ENCODE data around the gene ITGA8.

Gene ITGA8

DNA sequence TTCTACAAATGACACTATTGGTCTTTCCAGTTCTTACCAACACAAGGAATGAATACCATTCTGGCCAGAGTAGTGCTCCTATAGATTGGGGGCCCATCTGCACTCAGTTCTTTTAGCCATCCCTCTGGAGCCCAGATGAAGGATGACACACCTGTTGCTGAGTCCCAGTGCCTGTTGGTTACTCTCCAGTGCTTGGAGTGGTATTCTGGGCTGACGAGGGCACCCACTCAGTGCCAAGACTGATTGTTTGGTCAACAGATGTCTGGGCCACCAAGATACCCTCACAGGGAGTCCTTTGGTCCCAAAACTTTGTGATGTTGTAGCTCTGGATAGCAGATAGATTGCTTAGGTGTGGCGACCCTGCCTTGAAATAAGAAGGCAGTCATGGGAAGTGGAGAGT is 23.7 kb upstream of the ITGA8 start:
- Histone ChIP-seq H3K36me3 (ENCODE audit: insufficient read depth, low read length) (no peaks in the 10 kb centered on the region), H3K79me2 (ENCODE audit: insufficient read depth, low read length) (no peaks in the 10 kb centered on the region), H3K27me3 (ENCODE audit: insufficient read depth, low read length) (no peaks in the 10 kb centered on the region; the same call in 1 of the 2 replicates), H3K9me2 (ENCODE audit: low read depth, low read length) (no peaks in the 10 kb centered on the region), H3F3A (ENCODE audit: insufficient read depth, low read length) (no peaks in the 10 kb centered on the region), H2AFZ (ENCODE audit: low read length) (no peak overlapping the region), H3K4me1 (ENCODE audit: insufficient read depth, low read length, severe bottlenecking) (no peaks in the 10 kb centered on the region), H3K9ac (ENCODE audit: low read length) (no peak overlapping the region), H3K9me3 (ENCODE audit: low read length) (no peaks in the 10 kb centered on the region), H3K4me2 (ENCODE audit: low read length) (no peak overlapping the region), H4K20me1 (ENCODE audit: insufficient read depth, low read length) (no peaks in the 10 kb centered on the region), H3K4me3 (ENCODE audit: low read depth, low read length, poor library complexity, severe bottlenecking) (no peak overlapping the region), H3K27ac (ENCODE audit: low read depth, low read length, poor library complexity, severe bottlenecking) (no peak overlapping the region)
- TF ChIP-seq CTCF (IDR thresholded peaks at IDR 0.05; ENCODE audit: low read length) = no peak
- TF ChIP-seq EZH2 (IDR thresholded peaks at IDR 0.05; ENCODE audit: borderline replicate concordance, low read length) = no peak

DNA sequence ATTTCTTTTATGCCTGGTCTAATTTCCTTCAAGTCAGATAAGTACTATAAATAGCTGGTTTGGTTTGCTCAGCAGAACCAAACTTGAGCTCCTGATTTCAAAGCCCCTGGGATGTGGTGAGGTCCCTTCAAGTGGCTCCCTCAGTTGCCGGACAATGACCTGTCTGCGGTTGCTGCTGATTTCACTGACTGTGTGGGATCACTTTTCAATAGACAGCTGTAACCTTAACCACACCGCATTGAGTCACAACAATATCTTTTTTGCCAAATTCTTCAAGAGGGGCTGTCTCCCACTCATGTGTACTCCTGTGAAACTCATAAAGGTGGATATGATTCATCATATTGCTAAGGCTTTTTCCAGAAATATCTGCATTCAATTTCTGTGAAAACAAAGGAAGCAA is 23.1 kb upstream of the ITGA8 start:
- no peaks in the 10 kb centered on the region for H3K9me2 ChIP-seq (ENCODE audit: low read depth, low read length)
- H3K27me3 ChIP-seq (ENCODE audit: insufficient read depth, low read length) = no peaks in the 10 kb centered on the region; the same call in 1 of the 2 replicates
- no peak overlapping the region for H3K27ac ChIP-seq (ENCODE audit: low read depth, low read length, poor library complexity, severe bottlenecking)

GRCh38 chr10:15742102-15742501 is 22.4 kb upstream of the ITGA8 start:
- no peaks in the 10 kb centered on the region for H3F3A ChIP-seq (ENCODE audit: insufficient read depth, low read length)
- H4K20me1 ChIP-seq (ENCODE audit: insufficient read depth, low read length) = no peaks in the 10 kb centered on the region
- no peaks in the 10 kb centered on the region for H3K79me2 ChIP-seq (ENCODE audit: insufficient read depth, low read length)
- no peaks in the 10 kb centered on the region for H3K9me2 ChIP-seq (ENCODE audit: low read depth, low read length)
- no peaks in the 10 kb centered on the region for H3K4me1 ChIP-seq (ENCODE audit: insufficient read depth, low read length, severe bottlenecking)
- H2AFZ ChIP-seq (ENCODE audit: low read length) = no peak overlapping the region
- no peaks in the 10 kb centered on the region for H3K36me3 ChIP-seq (ENCODE audit: insufficient read depth, low read length)
- H3K27me3 ChIP-seq (ENCODE audit: insufficient read depth, low read length) = no peaks in the 10 kb centered on the region; the same call in 1 of the 2 replicates
- H3K27ac ChIP-seq (ENCODE audit: low read depth, low read length, poor library complexity, severe bottlenecking) = no peak overlapping the region
- TF ChIP-seq EZH2 (IDR thresholded peaks at IDR 0.05; ENCODE audit: borderline replicate concordance, low read length) = no peak
- no peak for TF ChIP-seq CTCF (IDR thresholded peaks at IDR 0.05; ENCODE audit: low read length)
- H3K4me2 ChIP-seq (ENCODE audit: low read length) = no peak overlapping the region
- H3K9ac ChIP-seq (ENCODE audit: low read length) = no peak overlapping the region
- no peaks in the 10 kb centered on the region for H3K9me3 ChIP-seq (ENCODE audit: low read length)
- no peak overlapping the region for H3K4me3 ChIP-seq (ENCODE audit: low read depth, low read length, poor library complexity, severe bottlenecking)

More for the DNA sequence above, 23.1 kb upstream of the ITGA8 start:
- Histone ChIP-seq H2AFZ (ENCODE audit: low read length) (no peak overlapping the region), H3K4me3 (ENCODE audit: low read depth, low read length, poor library complexity, severe bottlenecking) (no peak overlapping the region), H3K4me2 (ENCODE audit: low read length) (no peak overlapping the region), H3K9me3 (ENCODE audit: low read length) (no peaks in the 10 kb centered on the region), H3K9ac (ENCODE audit: low read length) (no peak overlapping the region), H3K36me3 (ENCODE audit: insufficient read depth, low read length) (no peaks in the 10 kb centered on the region), H3K79me2 (ENCODE audit: insufficient read depth, low read length) (no peaks in the 10 kb centered on the region), H3F3A (ENCODE audit: insufficient read depth, low read length) (no peaks in the 10 kb centered on the region), H4K20me1 (ENCODE audit: insufficient read depth, low read length) (no peaks in the 10 kb centered on the region), H3K4me1 (ENCODE audit: insufficient read depth, low read length, severe bottlenecking) (no peaks in the 10 kb centered on the region)
- no peak for TF ChIP-seq CTCF (IDR thresholded peaks at IDR 0.05; ENCODE audit: low read length)
- TF ChIP-seq EZH2 (IDR thresholded peaks at IDR 0.05; ENCODE audit: borderline replicate concordance, low read length) = no peak

All from OCI-LY1 (cell line).